Right lobe of liver (tissue), 6 donors: ENCODE measurements around the gene CALY. TPM values are rescaled to one million over a fixed set of nuclear protein-coding genes. Genes with fewer than 3 reads are reported as not detected.
A peak's percentile ranks its signal among the peaks of the same experiment; 100 is the strongest.
"Not testable (repeated sequence)": the region's sequence is repeated elsewhere in the genome, so short reads cannot be mapped to it uniquely, and the experiment has no call there.

ENCODE experiments used
- ATAC-seq, 4 donors: fragments of 200-7000 bp; cut with Tn5 transposase; one replicate each; pipeline ENCODE4 v1.9.1; 2020; ENCODE audit warnings: mild to moderate bottlenecking in 4 of 4, moderate library complexity in 4 of 4
- DNase-seq, 3 donors: peaks; one replicate each; pipeline ENCODE4 v3.0.0-alpha.2; 2020
- H3K27ac ChIP-seq, 3 donors: fragments of 200-600 bp; one replicate each; pipeline ENCODE4 v1.8.0; 2022
- H3K27me3 ChIP-seq, 2 donors: fragments of 200-600 bp; one replicate each; pipeline ENCODE4 v1.8.0; 2022
- H3K36me3 ChIP-seq, 4 donors: fragments of 200-600 bp; sonication (generic) in 1 of 4; one replicate each; pipeline versions ENCODE4 v1.5.1 to v1.8.0; 2017 to 2022; ENCODE audit warnings: control low read depth in 1 of 4
- H3K4me1 ChIP-seq, 4 donors: fragments of 200-600 bp; sonication (generic) in 1 of 4; one replicate each; pipeline versions ENCODE4 v1.5.1 to v1.8.0; 2017 to 2022; ENCODE audit warnings: control low read depth in 1 of 4
- H3K4me3 ChIP-seq, 3 donors: fragments of 200-600 bp; one replicate each; pipeline ENCODE4 v1.8.0; 2022
- H3K9me3 ChIP-seq, 4 donors: fragments of 200-600 bp; sonication (generic) in 1 of 4; one replicate each; pipeline versions ENCODE4 v1.5.1 to v1.8.0; 2017 to 2022; ENCODE audit warnings: control low read depth in 1 of 4
- POLR2A ChIP-seq: fragments of 450-650 bp; IDR thresholded peaks from one replicate; pipeline ENCODE4 v1.6.1; 2017; ENCODE audit warnings: antibody characterized with exemption, mild to moderate bottlenecking
- WGBS: methylation state at CpG from one replicate; pipeline ENCODE4 v1.1.6; 2018; ENCODE audit warnings: low coverage, low lambda C conversion rate; ENCODE audit not compliant: insufficient coverage; ENCODE audit errors: missing lambda C conversion rate; 5-methylcytosine and 5-hydroxymethylcytosine counted together
- intact Hi-C, 2 donors: fragments of 100-400 bp; cut with DNase I; formaldehyde crosslinking; loops; one replicate each; pipeline versions ENCODE4 v1.11.2 to v1.14.1; 2022
- total RNA-seq, 6 experiments: library from RNA; depleted of rRNA in 2 of 6; stranded (reverse); fragments of >200 nt in 2 of 6; fragmentation: NEBNext Ultra II Directional in 3 of 6; extraction: Animal tissue kit (Norgen Biotek cat#: 25700) in 3 of 6; gene quantifications; one replicate each; pipeline versions ENCODE4 v1.1.0 to v1.2.4, GENCODE V29; 2016 to 2023
- TF ChIP-seq, protein P1 (sequence below), 4 donors: fragments of 200-600 bp in 3 of 4; fragments of 450-650 bp in 1 of 4; IDR thresholded peaks; one replicate each; pipeline versions ENCODE4 v1.5.1 to v1.8.0; 2016 to 2022; ENCODE audit warnings: antibody characterized with exemption in 4 of 4, mild to moderate bottlenecking in 2 of 4
- donor health status: DM: no; HTN: yes; CAD: no.
- donor health status: DM: no; HTN: no; CAD: no.
- donor health status: DM: no; HTN: no; CAD: no.
- donor health status: DM: no; HTN: yes; CAD: no.
- donor health status: DM: no; HTN: yes; CAD: no.

Gene CALY
- total RNA-seq, 6 experiments from 2014 or later, result not detected

GRCh38 chr10:133368153-133368552, 31.5 kb upstream of the CALY start:
- no peak overlapping the region for H3K4me3 ChIP-seq
- no peaks in the 10 kb centered on the region for H3K27me3 ChIP-seq
- H3K9me3 ChIP-seq, result no peaks in the 10 kb centered on the region
- no peak overlapping the region for H3K27ac ChIP-seq
- WGBS, result no CpG with 5 or more reads among the region's 7 CpGs
- DNase-seq (peak in 1 of 3 donors; percentile 34), ATAC-seq (no peak)
- peaks cover 0 to 15% (median 0%) of the 10 kb centered on the region in 4 donors for H3K4me1 ChIP-seq
- H3K36me3 ChIP-seq, result peaks cover 0 to 74% (median 49%) of the 10 kb centered on the region in 4 donors
- intact Hi-C loops, result no loop called here
- TF ChIP-seq, protein P1, sequence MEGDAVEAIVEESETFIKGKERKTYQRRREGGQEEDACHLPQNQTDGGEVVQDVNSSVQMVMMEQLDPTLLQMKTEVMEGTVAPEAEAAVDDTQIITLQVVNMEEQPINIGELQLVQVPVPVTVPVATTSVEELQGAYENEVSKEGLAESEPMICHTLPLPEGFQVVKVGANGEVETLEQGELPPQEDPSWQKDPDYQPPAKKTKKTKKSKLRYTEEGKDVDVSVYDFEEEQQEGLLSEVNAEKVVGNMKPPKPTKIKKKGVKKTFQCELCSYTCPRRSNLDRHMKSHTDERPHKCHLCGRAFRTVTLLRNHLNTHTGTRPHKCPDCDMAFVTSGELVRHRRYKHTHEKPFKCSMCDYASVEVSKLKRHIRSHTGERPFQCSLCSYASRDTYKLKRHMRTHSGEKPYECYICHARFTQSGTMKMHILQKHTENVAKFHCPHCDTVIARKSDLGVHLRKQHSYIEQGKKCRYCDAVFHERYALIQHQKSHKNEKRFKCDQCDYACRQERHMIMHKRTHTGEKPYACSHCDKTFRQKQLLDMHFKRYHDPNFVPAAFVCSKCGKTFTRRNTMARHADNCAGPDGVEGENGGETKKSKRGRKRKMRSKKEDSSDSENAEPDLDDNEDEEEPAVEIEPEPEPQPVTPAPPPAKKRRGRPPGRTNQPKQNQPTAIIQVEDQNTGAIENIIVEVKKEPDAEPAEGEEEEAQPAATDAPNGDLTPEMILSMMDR (IDR thresholded peaks at IDR 0.05), result no peak
- TF ChIP-seq POLR2A, result no peak

GRCh38 chr10:133367461-133367860, 30.8 kb upstream of the CALY start:
- intact Hi-C loops, H3K27me3 ChIP-seq, ATAC-seq, H3K27ac ChIP-seq, DNase-seq, H3K4me3 ChIP-seq, H3K9me3 ChIP-seq: not testable (repeated sequence)
- peaks cover 0 to 80% (median 51%) of the 10 kb centered on the region in 4 donors for H3K36me3 ChIP-seq
- peaks cover 0 to 15% (median 0%) of the 10 kb centered on the region in 4 donors for H3K4me1 ChIP-seq
- no CpG with 5 or more reads among the region's 7 CpGs for WGBS

DNA sequence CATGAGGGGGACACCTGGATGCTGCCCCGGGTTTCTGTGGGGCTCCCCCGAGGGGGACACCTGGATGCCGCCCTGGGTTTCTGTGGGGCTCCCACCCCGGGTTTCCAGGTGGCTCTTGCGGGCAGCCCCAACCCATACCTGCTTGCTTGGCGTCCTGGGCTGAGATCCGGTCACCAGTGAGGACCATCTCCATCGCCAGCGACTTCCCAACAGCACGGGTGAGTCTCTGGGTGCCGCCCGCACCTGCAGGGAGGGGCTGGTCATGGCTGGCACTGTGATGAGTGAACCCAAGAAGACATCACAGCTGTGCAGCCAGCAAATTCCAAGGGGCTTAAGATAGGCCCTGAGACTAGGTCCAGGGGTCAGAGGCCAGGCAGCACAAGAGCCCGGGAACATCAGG, 30.1 kb upstream of the CALY start:
- TF ChIP-seq, protein P1 (IDR thresholded peaks at IDR 0.05), result no peak
- no peak for TF ChIP-seq POLR2A
- DNase-seq (peak in 1 of 3 donors; percentile 42), ATAC-seq (no peak)
- Histone ChIP-seq H3K27ac (no peak overlapping the region), H3K9me3 (no peaks in the 10 kb centered on the region), H3K27me3 (no peaks in the 10 kb centered on the region), H3K4me3 (no peak overlapping the region), H3K4me1 (peaks cover 0 to 9% (median 0%) of the 10 kb centered on the region in 4 donors), H3K36me3 (peaks cover 0 to 87% (median 55%) of the 10 kb centered on the region in 4 donors)
- 90% methylated on average over 2 of the region's 13 CpGs for WGBS
- intact Hi-C loops, result no loop called here

- peak in 1 of 4 donors; percentile 21 for ATAC-seq
- intact Hi-C loops, result no loop called here
- peaks cover 0 to 3% (median 0%) of the 10 kb centered on the region in 4 donors for H3K4me1 ChIP-seq
- TF ChIP-seq, protein P1 (IDR thresholded peaks at IDR 0.05), result no peak
- TF ChIP-seq POLR2A, result no peak
- DNase-seq, result peak in 1 of 3 donors; percentile 42
- peaks cover 0 to 87% (median 52%) of the 10 kb centered on the region in 4 donors for H3K36me3 ChIP-seq
- no peaks in the 10 kb centered on the region for H3K27me3 ChIP-seq
- no peak overlapping the region for H3K4me3 ChIP-seq
- H3K9me3 ChIP-seq, result no peaks in the 10 kb centered on the region
- WGBS, result no CpG with 5 or more reads among the region's 17 CpGs
- no peak overlapping the region for H3K27ac ChIP-seq
Measured at GRCh38 chr10:133366130-133366478, 29.4 kb upstream of the CALY start.

- WGBS, result 79% methylated on average over 3 of the region's 13 CpGs
- H3K27me3 ChIP-seq, result no peaks in the 10 kb centered on the region
- DNase-seq (no peak), ATAC-seq (no peak)
- no peak overlapping the region for H3K4me3 ChIP-seq
- H3K9me3 ChIP-seq, result no peaks in the 10 kb centered on the region
- intact Hi-C loops, result no loop called here
- no peak overlapping the region for H3K27ac ChIP-seq
- H3K36me3 ChIP-seq, result peaks cover 0 to 82% (median 50%) of the 10 kb centered on the region in 4 donors
- no peak for TF ChIP-seq POLR2A
- TF ChIP-seq, protein P1 (IDR thresholded peaks at IDR 0.05), result no peak
- H3K4me1 ChIP-seq, result peaks cover 0 to 6% (median 2%) of the 10 kb centered on the region in 4 donors
Measured at GRCh38 chr10:133365461-133366129, 28.9 kb upstream of the CALY start.
